ENCODE results near the gene DVL3. TPM values are rescaled to one million over a fixed set of nuclear protein-coding genes. Genes with fewer than 3 reads are reported as not detected.
"Not testable (repeated sequence)": the region's sequence is repeated elsewhere in the genome, so short reads cannot be mapped to it uniquely, and the experiment has no call there.

DVL3 gene
- total RNA-seq, 3 donors from 2014 or later, result 35.7 to 40.2 (median 36.1) TPM

- DNase-seq (ENCODE audit: low spot score in 2 of 2), result peak in 1 of 2 donors; percentile 61
- peaks cover 0 to 5% of the 10 kb centered on the region in 2 donors for H3K4me1 ChIP-seq
- no peaks in the 10 kb centered on the region for H3K36me3 ChIP-seq
- H3K9me3 ChIP-seq, result no peaks in the 10 kb centered on the region
- TF ChIP-seq POLR2AphosphoS5 (IDR thresholded peaks at IDR 0.05) (no peak), CTCF (IDR thresholded peaks at IDR 0.05) (no peak), POLR2A (IDR thresholded peaks at IDR 0.05) (no peak)
- peak overlapping the region; percentile 88 to 97 for H3K27ac ChIP-seq
- intact Hi-C loops (cut with DNase I; ENCODE audit: low total_unique reads), result no loop called here
- no peaks in the 10 kb centered on the region for H3K27me3 ChIP-seq
- H3K4me3 ChIP-seq, result peak overlapping the region; percentile 88 to 99 (median 91)
These were observed 706 bp downstream of the DVL3 start for GRCh38 chr3:184155644-184156521.

- TF ChIP-seq POLR2AphosphoS5 (IDR thresholded peaks at IDR 0.05) (no peak), POLR2A (IDR thresholded peaks at IDR 0.05) (no peak), CTCF (IDR thresholded peaks at IDR 0.05) (no peak)
- Histone ChIP-seq H3K27ac (peak overlapping the region; percentile 88 to 97), H3K36me3 (no peaks in the 10 kb centered on the region), H3K9me3 (no peaks in the 10 kb centered on the region), H3K27me3 (no peaks in the 10 kb centered on the region), H3K4me1 (peaks cover 0 to 10% of the 10 kb centered on the region in 2 donors), H3K4me3 (peak overlapping the region; percentile 88 to 99 (median 91))
- intact Hi-C loops (cut with DNase I; ENCODE audit: low total_unique reads), result no loop called here
- no peak for DNase-seq (ENCODE audit: low spot score in 2 of 2)
These were observed 1.4 kb downstream of the DVL3 start for GRCh38 chr3:184156522-184156955.

GRCh38 chr3:184157206-184157605, 2.0 kb downstream of the DVL3 start:
- intact Hi-C loops (cut with DNase I; ENCODE audit: low total_unique reads), result no loop called here
- Histone ChIP-seq H3K27me3 (no peaks in the 10 kb centered on the region), H3K4me1 (peaks cover 0 to 13% of the 10 kb centered on the region in 2 donors), H3K27ac (peak overlapping the region; percentile 88 to 97), H3K36me3 (no peaks in the 10 kb centered on the region), H3K9me3 (no peaks in the 10 kb centered on the region), H3K4me3 (peak overlapping the region; percentile 88 to 99 (median 91))
- DNase-seq (ENCODE audit: low spot score in 2 of 2), result no peak
- TF ChIP-seq POLR2A (IDR thresholded peaks at IDR 0.05), result no peak

- H3K36me3 ChIP-seq, result no peaks in the 10 kb centered on the region
- peaks cover 0 to 13% of the 10 kb centered on the region in 2 donors for H3K4me1 ChIP-seq
- H3K4me3 ChIP-seq, result no peak overlapping the region
- no peak for DNase-seq (ENCODE audit: low spot score in 2 of 2)
- no peaks in the 10 kb centered on the region for H3K9me3 ChIP-seq
- H3K27ac ChIP-seq, result no peak overlapping the region
- intact Hi-C loops (cut with DNase I; ENCODE audit: low total_unique reads), result no loop called here
- no peaks in the 10 kb centered on the region for H3K27me3 ChIP-seq
- TF ChIP-seq POLR2AphosphoS5 (IDR thresholded peaks at IDR 0.05) (no peak), POLR2A (IDR thresholded peaks at IDR 0.05) (no peak), CTCF (IDR thresholded peaks at IDR 0.05) (no peak)
These were observed 3.2 kb downstream of the DVL3 start for GRCh38 chr3:184158404-184158803.

GRCh38 chr3:184160456-184160855, 5.3 kb downstream of the DVL3 start:
- Histone ChIP-seq H3K9me3 (no peaks in the 10 kb centered on the region), H3K36me3 (no peaks in the 10 kb centered on the region), H3K4me1 (peaks cover 0 to 13% of the 10 kb centered on the region in 2 donors), H3K27me3 (no peaks in the 10 kb centered on the region), H3K27ac (peak overlapping the region; percentile 58 to 77), H3K4me3 (no peak overlapping the region)
- TF ChIP-seq CTCF (IDR thresholded peaks at IDR 0.05) (no peak), POLR2AphosphoS5 (IDR thresholded peaks at IDR 0.05) (no peak), POLR2A (IDR thresholded peaks at IDR 0.05) (no peak)
- DNase-seq (ENCODE audit: low spot score in 2 of 2), result no peak
- intact Hi-C loops (cut with DNase I; ENCODE audit: low total_unique reads), result no loop called here

DNA sequence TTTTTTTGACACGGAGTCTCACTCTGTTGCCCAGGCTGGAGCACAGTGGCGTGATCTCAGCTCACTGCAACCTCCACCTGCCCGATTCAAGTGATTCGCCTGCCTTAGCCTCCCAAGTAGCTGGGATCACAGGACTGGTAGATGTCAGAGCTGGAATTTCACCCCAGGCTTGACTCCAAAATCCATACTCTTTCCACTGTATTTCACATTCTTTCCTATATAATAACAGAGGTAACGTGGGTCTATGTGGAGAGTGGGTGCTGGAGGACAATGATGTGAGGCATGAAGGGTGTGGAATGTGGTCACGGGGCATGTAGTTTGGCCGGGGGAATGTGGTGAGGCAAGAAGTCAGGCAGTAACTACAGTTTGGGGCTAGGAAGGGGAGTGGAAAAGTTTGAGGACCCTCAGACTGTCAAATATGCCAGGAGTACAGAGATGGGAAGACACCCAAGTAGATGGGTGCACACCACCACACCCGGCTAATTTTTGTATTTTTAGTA, 7.4 kb downstream of the DVL3 start:
- H3K4me1 ChIP-seq, result peaks cover 0 to 12% of the 10 kb centered on the region in 2 donors
- not testable (repeated sequence) for H3K27ac ChIP-seq, H3K36me3 ChIP-seq

More for the DNA sequence above, 7.4 kb downstream of the DVL3 start:
- DNase-seq (ENCODE audit: low spot score in 2 of 2); H3K4me3 ChIP-seq; H3K9me3 ChIP-seq; H3K27me3 ChIP-seq; intact Hi-C loops (cut with DNase I; ENCODE audit: low total_unique reads): not testable (repeated sequence)

Measured in breast epithelium (tissue), 4 donors.